Vagina (tissue), 2 donors: ENCODE results near the gene AOX1. TPM values are rescaled to one million over a fixed set of nuclear protein-coding genes. Genes with fewer than 3 reads are reported as not detected.

ENCODE experiments used
- DNase-seq, 2 donors: peaks; one replicate each; pipeline ENCODE4 v3.0.0-alpha.2; 2017; ENCODE audit errors: extremely low spot score in 2 of 2
- H3K27ac ChIP-seq: fragments of 200-600 bp; sonication (generic); one replicate; pipeline ENCODE4 v1.5.1; 2019
- H3K27me3 ChIP-seq: fragments of 200-600 bp; sonication (generic); one replicate; pipeline ENCODE4 v1.5.1; 2019
- H3K36me3 ChIP-seq, 2 donors: fragments of 200-600 bp; sonication (generic); one replicate each; pipeline ENCODE4 v1.5.1; 2017 to 2019
- H3K4me1 ChIP-seq: fragments of 200-600 bp; sonication (generic); one replicate; pipeline ENCODE4 v1.5.1; 2019
- H3K4me3 ChIP-seq, 2 donors: fragments of 200-600 bp; sonication (generic); 1 replicate in 1 of 2; 2 replicates in 1 of 2; pipeline ENCODE4 v1.5.1; 2016 to 2019
- H3K9me3 ChIP-seq: fragments of 200-600 bp; sonication (generic); one replicate; pipeline ENCODE4 v1.5.1; 2019
- POLR2A ChIP-seq, 2 donors: fragments of 450-650 bp; IDR thresholded peaks; one replicate each; pipeline ENCODE4 v1.6.1; 2017; ENCODE audit warnings: antibody characterized with exemption in 2 of 2, mild to moderate bottlenecking in 2 of 2, moderate library complexity in 2 of 2
- POLR2AphosphoS5 ChIP-seq, 2 donors: sonication (generic); formaldehyde crosslinking; IDR thresholded peaks; one replicate each; pipeline ENCODE4 v1.9.0; 2017; ENCODE audit warnings: antibody characterized with exemption in 2 of 2, mild to moderate bottlenecking in 2 of 2, low read depth in 1 of 2; ENCODE audit not compliant: insufficient read depth in 1 of 2
- intact Hi-C: fragments of 100-400 bp; cut with DNase I; formaldehyde crosslinking; loops from one replicate; pipeline ENCODE4 v1.15.1; 2023
- total RNA-seq: library from RNA; depleted of rRNA; stranded (reverse); fragments of >200 nt; gene quantifications from one replicate; pipeline ENCODE4 v1.2.3, GENCODE V29; 2016
- TF ChIP-seq, protein P1 (sequence below), 3 experiments: fragments of 450-650 bp in 2 of 3; fragments of 200-600 bp in 1 of 3; sonication (generic) in 1 of 3; IDR thresholded peaks; one replicate each; pipeline ENCODE4 v1.5.1; 2017 to 2019; ENCODE audit warnings: antibody characterized with exemption in 3 of 3, mild to moderate bottlenecking in 2 of 3, moderate library complexity in 2 of 3

The AOX1 gene
- total RNA-seq, 1 donor from 2014 or later, result 84.5 TPM

DNA sequence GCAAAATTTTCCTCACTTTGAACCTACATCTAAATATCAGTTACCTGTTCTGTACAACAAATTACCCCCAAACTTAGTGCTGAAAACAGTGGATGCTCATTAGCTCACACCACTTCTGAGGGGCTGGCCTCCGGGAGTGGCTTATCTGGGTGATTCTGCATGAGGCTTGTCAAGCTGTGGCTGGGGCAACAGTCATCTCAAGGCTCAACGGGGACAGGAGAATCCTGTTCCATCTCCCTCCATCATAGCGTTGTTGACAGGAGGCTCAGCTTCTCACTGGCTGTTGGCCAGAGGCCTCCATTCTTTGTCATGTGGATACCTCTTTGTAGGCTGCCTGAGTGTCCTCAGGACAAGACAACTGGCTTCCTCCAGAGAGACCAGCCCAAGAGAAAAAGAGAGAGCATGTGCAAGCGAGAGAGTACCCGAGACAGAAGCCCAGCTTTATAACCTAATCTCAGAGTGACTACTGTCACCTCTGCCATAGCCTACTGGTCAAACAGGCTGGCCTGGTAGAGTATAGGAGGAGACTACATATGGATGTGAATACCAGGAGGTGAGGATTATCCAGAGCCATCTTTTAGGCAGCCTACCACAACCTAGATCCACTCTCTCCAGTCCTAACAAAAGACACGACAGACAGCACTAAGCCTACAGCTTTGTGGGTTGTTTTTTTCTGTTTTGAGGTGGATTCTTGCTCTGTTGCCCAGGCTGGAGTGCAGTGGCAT lies 79.1 kb downstream of the AOX1 start:
- Histone ChIP-seq H3K4me3 (no peak overlapping the region), H3K27ac (no peak overlapping the region), H3K9me3 (no peaks in the 10 kb centered on the region), H3K27me3 (no peaks in the 10 kb centered on the region), H3K36me3 (no peaks in the 10 kb centered on the region), H3K4me1 (no peaks in the 10 kb centered on the region)
- TF ChIP-seq POLR2A (IDR thresholded peaks at IDR 0.05) (no peak), POLR2AphosphoS5 (IDR thresholded peaks at IDR 0.05; ENCODE audit: insufficient read depth in 1 of 2, low read depth in 1 of 2) (no peak)
- TF ChIP-seq, protein P1, sequence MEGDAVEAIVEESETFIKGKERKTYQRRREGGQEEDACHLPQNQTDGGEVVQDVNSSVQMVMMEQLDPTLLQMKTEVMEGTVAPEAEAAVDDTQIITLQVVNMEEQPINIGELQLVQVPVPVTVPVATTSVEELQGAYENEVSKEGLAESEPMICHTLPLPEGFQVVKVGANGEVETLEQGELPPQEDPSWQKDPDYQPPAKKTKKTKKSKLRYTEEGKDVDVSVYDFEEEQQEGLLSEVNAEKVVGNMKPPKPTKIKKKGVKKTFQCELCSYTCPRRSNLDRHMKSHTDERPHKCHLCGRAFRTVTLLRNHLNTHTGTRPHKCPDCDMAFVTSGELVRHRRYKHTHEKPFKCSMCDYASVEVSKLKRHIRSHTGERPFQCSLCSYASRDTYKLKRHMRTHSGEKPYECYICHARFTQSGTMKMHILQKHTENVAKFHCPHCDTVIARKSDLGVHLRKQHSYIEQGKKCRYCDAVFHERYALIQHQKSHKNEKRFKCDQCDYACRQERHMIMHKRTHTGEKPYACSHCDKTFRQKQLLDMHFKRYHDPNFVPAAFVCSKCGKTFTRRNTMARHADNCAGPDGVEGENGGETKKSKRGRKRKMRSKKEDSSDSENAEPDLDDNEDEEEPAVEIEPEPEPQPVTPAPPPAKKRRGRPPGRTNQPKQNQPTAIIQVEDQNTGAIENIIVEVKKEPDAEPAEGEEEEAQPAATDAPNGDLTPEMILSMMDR (IDR thresholded peaks at IDR 0.05), result no peak
- no peak for DNase-seq
- intact Hi-C loops, result no loop called here

DNA sequence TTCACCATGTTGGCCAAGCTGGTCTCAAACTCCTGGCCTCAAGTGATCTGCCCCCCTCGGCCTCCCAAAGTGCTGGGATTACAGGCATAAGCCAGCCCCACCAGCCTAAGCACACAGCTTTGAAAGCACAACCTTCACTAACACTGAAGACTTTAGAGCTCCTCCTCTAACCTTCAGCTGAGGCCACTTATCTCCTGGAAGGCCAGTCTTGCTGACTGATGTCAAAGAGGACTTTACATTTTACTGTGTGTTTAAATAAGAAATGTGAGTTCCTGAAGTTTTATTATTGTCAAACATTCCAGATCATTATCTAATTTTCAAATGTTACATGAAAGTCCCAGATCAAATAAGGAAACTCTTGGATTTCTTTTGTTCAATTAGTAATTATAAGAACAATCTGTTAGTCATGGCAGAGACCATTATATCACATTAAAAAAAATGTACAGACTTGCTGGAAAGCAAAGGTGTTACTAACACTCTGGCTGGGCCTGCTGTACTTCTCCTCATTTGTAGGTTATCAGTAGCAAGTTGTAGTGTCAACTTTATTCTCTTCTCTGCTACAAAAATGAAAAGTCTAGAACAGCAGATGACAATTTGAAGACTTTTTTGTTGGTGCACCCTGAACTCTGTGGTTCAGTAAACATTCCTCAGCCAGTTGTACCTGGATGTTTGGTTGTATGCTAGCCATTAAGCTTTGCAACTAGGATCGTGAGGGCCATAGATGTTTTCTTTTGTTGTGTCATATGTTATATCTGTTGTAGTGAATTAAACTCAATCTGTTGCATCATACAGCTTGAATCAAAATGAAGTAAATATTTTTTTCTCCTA lies 80.0 kb downstream of the AOX1 start:
- Histone ChIP-seq H3K4me3 (no peak overlapping the region), H3K4me1 (no peaks in the 10 kb centered on the region), H3K36me3 (no peaks in the 10 kb centered on the region), H3K27ac (no peak overlapping the region), H3K27me3 (no peaks in the 10 kb centered on the region), H3K9me3 (no peaks in the 10 kb centered on the region)
- no peak for DNase-seq
- intact Hi-C loops, result no loop called here
- TF ChIP-seq POLR2AphosphoS5 (IDR thresholded peaks at IDR 0.05; ENCODE audit: insufficient read depth in 1 of 2, low read depth in 1 of 2) (no peak), POLR2A (IDR thresholded peaks at IDR 0.05) (no peak)
- TF ChIP-seq, protein P1 (IDR thresholded peaks at IDR 0.05), result no peak

DNA sequence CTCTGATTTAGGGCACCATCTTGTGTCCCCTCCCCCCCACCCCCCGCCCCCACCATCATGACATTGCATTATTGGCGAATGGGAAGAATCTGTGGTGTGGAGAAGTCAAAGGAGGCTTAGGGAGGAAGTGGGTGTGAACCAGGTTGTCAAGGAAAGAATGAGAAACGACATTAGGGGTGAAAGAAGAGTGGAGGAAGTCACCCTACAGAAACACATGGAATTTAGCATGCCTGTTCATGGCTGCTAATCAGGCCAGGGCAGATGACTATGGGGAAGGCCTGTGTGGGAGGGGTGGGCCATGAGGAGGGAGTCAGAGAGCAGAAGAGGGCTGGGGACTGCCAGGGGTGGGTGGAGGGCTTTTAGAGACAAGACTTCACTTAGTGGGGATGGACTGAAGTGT lies 81.6 kb downstream of the AOX1 start:
- DNase-seq, result no peak
- Histone ChIP-seq H3K36me3 (no peaks in the 10 kb centered on the region), H3K27me3 (no peaks in the 10 kb centered on the region), H3K27ac (no peak overlapping the region), H3K4me1 (no peaks in the 10 kb centered on the region), H3K9me3 (no peaks in the 10 kb centered on the region), H3K4me3 (no peak overlapping the region)
- intact Hi-C loops, result no loop called here
- TF ChIP-seq POLR2A (IDR thresholded peaks at IDR 0.05), result no peak
- TF ChIP-seq POLR2AphosphoS5 (IDR thresholded peaks at IDR 0.05; ENCODE audit: insufficient read depth in 1 of 2, low read depth in 1 of 2), result no peak
- TF ChIP-seq, protein P1 (IDR thresholded peaks at IDR 0.05), result no peak

DNA sequence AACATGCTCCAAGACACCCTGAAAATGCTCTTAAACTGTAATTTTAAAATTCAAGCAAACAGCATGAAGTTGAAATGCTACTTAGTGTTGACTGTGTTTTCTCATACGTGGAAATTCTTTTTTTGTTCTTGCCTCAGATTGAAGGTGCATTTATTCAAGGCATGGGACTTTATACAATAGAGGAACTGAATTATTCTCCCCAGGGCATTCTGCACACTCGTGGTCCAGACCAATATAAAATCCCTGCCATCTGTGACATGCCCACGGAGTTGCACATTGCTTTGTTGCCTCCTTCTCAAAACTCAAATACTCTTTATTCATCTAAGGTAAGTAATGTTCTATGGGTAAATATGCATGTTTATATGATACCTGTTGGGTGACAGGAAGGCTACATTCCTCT lies 82.7 kb downstream of the AOX1 start:
- TF ChIP-seq, protein P1 (IDR thresholded peaks at IDR 0.05), result no peak
- no peak for TF ChIP-seq POLR2AphosphoS5 (IDR thresholded peaks at IDR 0.05; ENCODE audit: insufficient read depth in 1 of 2, low read depth in 1 of 2)
- no peak for TF ChIP-seq POLR2A (IDR thresholded peaks at IDR 0.05)
- Histone ChIP-seq H3K4me3 (no peak overlapping the region), H3K9me3 (no peaks in the 10 kb centered on the region), H3K4me1 (no peaks in the 10 kb centered on the region), H3K36me3 (no peaks in the 10 kb centered on the region), H3K27ac (no peak overlapping the region), H3K27me3 (no peaks in the 10 kb centered on the region)
- intact Hi-C loops, result no loop called here
- no peak for DNase-seq

DNA sequence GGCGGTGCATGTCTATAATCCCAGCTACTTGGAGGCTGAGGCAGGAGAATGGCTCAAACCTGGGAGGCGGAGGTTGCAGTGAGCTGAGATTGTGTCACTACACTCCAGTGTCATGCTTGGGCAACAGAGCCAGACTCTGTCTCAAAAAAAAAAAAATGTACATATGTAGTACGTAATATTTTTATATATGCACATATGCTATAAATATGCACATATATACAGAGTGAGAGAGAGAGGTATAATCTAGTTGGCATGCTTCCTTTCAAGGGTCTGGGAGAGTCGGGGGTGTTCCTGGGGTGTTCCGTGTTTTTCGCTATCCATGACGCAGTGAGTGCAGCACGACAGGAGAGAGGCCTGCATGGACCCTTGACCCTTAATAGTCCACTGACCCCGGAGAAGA lies 83.5 kb downstream of the AOX1 start:
- no peaks in the 10 kb centered on the region for H3K36me3 ChIP-seq
- H3K27me3 ChIP-seq, result no peaks in the 10 kb centered on the region
- DNase-seq, result no peak
- no peak overlapping the region for H3K4me3 ChIP-seq
- intact Hi-C loops, result no loop called here
- H3K27ac ChIP-seq, result no peak overlapping the region
- H3K4me1 ChIP-seq, result no peaks in the 10 kb centered on the region
- TF ChIP-seq POLR2AphosphoS5 (IDR thresholded peaks at IDR 0.05; ENCODE audit: insufficient read depth in 1 of 2, low read depth in 1 of 2), result no peak
- TF ChIP-seq, protein P1 (IDR thresholded peaks at IDR 0.05), result no peak
- no peak for TF ChIP-seq POLR2A (IDR thresholded peaks at IDR 0.05)
- H3K9me3 ChIP-seq, result no peaks in the 10 kb centered on the region
